ENCODE data around the gene HHIPL1.

Gene HHIPL1

DNA sequence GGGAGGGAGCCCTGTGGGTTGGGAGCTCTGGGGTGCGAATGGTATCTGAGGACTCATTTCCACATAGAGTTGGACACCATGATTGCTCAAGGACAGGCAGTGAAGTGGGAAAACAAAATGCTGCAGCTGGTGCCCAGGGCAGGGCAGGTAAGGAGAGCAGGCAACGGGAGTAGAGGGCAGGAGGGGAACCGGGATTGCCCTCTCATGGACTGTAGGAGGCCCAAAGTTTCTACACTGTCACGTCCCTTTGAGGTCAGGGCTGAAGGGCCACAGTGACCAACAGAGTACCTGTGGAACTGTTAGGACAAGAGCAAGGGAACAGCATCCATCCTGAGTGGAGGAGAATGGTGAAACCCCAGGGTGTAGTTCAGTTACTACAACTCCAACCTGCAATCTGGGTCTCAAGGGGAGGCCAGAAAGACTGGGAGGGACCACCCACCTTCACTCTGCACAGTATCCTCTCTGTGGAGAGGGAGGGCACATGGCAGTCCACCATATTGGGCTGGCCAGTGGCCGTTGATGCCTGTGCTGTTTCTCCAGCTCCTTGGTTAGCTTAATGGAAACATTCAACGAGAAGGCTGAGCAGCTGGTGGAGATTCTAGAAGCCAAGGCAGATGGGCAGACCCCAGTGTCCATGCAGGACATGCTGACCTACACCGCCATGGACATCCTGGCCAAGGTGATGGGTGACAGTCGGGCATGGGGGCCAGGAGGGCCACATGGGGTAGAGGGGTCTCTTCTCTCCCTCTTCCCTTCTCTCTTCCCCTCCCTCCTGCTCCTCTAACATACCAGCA, 61.4 kb downstream of the HHIPL1 start:
- in situ Hi-C loops (cut with HindIII; ENCODE audit: low sequenced_read_pairs): no loop called here
- no peak overlapping the region for H3K4me3 ChIP-seq (ENCODE audit: low read depth, low read length)
- TF ChIP-seq, protein P1, sequence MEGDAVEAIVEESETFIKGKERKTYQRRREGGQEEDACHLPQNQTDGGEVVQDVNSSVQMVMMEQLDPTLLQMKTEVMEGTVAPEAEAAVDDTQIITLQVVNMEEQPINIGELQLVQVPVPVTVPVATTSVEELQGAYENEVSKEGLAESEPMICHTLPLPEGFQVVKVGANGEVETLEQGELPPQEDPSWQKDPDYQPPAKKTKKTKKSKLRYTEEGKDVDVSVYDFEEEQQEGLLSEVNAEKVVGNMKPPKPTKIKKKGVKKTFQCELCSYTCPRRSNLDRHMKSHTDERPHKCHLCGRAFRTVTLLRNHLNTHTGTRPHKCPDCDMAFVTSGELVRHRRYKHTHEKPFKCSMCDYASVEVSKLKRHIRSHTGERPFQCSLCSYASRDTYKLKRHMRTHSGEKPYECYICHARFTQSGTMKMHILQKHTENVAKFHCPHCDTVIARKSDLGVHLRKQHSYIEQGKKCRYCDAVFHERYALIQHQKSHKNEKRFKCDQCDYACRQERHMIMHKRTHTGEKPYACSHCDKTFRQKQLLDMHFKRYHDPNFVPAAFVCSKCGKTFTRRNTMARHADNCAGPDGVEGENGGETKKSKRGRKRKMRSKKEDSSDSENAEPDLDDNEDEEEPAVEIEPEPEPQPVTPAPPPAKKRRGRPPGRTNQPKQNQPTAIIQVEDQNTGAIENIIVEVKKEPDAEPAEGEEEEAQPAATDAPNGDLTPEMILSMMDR (IDR thresholded peaks at IDR 0.05; ENCODE audit: low read depth, low read length, missing control alignments): no peak
- no peak for DNase-seq (ENCODE audit: low read depth)

DNA sequence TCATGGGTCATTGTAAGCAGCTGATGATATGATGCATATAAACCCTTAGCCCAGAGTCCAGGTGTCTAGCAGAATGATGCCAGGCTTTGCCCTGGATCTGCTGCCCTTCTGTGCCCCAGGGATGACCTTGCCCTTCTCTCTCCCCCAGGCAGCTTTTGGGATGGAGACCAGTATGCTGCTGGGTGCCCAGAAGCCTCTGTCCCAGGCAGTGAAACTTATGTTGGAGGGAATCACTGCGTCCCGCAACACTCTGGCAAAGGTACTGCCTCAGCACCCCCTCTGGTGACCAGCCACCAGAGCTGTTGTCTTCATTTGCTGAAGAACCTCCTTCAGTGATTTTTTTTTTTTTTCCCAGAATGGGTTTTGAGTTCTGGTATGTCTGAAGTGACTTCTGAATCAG, 62.5 kb downstream of the HHIPL1 start:
- TF ChIP-seq, protein P1 (IDR thresholded peaks at IDR 0.05; ENCODE audit: low read depth, low read length, missing control alignments): no peak
- in situ Hi-C loops (cut with HindIII; ENCODE audit: low sequenced_read_pairs): no loop called here
- DNase-seq (ENCODE audit: low read depth): no peak
- H3K4me3 ChIP-seq (ENCODE audit: low read depth, low read length): no peak overlapping the region

DNA sequence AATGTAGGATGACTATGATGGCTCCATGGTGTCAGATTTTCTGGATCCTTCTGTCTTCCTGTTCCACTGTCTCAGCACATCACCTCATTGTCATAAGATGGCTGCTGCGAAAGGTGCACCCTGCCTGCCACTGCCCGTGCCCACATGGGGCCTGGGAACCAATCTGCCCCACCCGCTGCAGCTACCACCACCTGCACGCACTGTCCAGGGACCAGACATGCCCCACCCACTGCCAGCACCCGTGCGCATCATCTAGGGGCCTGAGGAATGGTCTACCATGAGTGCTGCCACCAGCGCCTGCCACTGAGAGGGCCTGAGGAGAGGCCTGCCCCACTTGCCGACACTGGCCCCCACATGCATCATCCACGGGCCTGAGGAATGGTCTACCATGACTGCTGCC, 63.0 kb downstream of the HHIPL1 start:
- TF ChIP-seq, protein P1 (IDR thresholded peaks at IDR 0.05; ENCODE audit: low read depth, low read length, missing control alignments): no peak
- H3K4me3 ChIP-seq (ENCODE audit: low read depth, low read length): no peak overlapping the region
- in situ Hi-C loops (cut with HindIII; ENCODE audit: low sequenced_read_pairs): no loop called here
- DNase-seq (ENCODE audit: low read depth): no peak

DNA sequence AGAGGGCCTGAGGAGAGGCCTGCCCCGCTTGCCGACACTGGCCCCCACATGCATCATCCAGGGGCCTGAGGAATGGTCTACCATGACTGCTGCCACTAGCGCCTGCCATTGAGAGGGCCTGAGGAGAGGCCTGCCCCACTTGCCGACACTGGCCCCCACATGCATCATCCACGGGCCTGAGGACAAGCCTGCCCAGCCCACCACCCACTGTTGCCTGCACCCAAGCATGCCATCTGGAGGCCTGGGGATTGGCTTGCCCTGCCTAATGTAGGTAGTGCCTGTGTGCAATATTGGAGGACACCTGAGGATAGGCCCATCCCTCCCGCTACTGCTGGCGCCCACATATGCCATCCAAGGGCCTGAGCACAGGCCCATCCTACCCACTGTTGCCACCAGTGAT, 63.5 kb downstream of the HHIPL1 start:
- TF ChIP-seq, protein P1 (IDR thresholded peaks at IDR 0.05; ENCODE audit: low read depth, low read length, missing control alignments): no peak
- no peak for DNase-seq (ENCODE audit: low read depth)
- H3K4me3 ChIP-seq (ENCODE audit: low read depth, low read length): no peak overlapping the region
- in situ Hi-C loops (cut with HindIII; ENCODE audit: low sequenced_read_pairs): no loop called here

DNA sequence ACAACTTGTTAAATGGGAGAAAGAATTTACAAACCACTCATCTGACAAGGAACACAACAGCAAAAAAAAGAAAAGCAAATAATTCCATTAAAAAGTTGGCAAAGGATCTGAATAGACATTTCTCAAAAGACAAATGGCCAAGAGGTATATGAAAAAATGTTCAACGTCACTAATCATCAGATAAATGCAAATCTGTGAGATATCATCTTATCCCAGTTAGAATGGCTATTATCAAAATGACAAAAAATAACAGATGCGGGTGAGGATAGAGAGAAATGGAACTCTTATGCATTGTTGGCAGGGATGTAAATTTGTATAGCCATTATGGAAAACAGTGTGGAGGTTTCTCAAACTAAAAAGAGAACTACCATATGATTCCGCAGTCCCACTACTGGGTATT, 69.0 kb downstream of the HHIPL1 start:
- DNase-seq (ENCODE audit: low read depth): no peak
- no peak overlapping the region for H3K4me3 ChIP-seq (ENCODE audit: low read depth, low read length)
- in situ Hi-C loops (cut with HindIII; ENCODE audit: low sequenced_read_pairs): no loop called here
- TF ChIP-seq, protein P1 (IDR thresholded peaks at IDR 0.05; ENCODE audit: low read depth, low read length, missing control alignments): no peak

DNA sequence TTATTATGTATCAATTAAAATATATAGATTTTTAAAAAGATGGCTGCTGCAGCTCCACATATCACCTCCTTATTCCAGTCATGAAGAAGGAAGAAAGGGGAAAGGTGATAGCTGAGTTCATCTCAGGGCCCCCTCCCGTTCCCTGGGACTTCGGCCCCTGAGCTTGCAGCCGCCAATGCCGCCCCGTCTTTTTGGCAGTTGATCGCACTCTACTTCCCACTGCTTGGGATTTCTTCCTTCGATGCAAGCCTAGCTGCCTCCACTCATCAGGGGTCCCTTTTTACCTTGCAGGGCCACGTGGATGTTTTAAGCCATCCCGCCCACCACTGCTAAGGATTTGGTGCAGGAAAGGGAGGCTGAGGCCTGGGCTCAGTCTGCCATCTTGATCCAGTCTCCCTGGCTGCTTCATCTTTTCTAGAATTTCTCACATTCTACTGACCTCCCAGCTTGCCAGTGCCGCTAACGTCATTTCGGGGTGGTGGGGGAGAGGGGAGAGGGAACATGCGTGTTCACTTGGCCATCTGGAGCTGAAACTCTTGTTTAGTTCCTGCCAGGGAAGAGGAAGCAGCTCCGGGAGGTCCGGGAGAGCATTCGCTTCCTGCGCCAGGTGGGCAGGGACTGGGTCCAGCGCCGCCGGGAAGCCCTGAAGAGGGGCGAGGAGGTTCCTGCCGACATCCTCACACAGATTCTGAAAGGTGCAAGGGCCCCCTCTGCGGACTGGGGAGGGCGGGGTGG, 70.5 kb downstream of the HHIPL1 start:
- no peak for DNase-seq (ENCODE audit: low read depth)
- no peak overlapping the region for H3K4me3 ChIP-seq (ENCODE audit: low read depth, low read length)
- in situ Hi-C loops (cut with HindIII; ENCODE audit: low sequenced_read_pairs): no loop called here
- TF ChIP-seq, protein P1 (IDR thresholded peaks at IDR 0.05; ENCODE audit: low read depth, low read length, missing control alignments): no peak
